LNCaP clone FGC (cell line): ENCODE measurements around the gene HOXA3.
A peak's percentile ranks its signal among the peaks of the same experiment; 100 is the strongest.

Experiments
- DNase-seq: peaks from one replicate; pipeline ENCODE4 v3.0.0-alpha.2; 2011; ENCODE audit warnings: low read depth
- H3K4me3 ChIP-seq: 2 replicates; pipeline ENCODE4 v1.5.1; 2011; ENCODE audit warnings: mild to moderate bottlenecking, low read depth, low read length, control low read depth
- CTCF ChIP-seq: IDR thresholded peaks from 2 replicates; pipeline ENCODE4 v1.5.1; 2012; ENCODE audit warnings: mild to moderate bottlenecking; ENCODE audit not compliant: control insufficient read depth, insufficient read depth; ENCODE audit errors: extremely low read depth

The HOXA3 gene

DNA sequence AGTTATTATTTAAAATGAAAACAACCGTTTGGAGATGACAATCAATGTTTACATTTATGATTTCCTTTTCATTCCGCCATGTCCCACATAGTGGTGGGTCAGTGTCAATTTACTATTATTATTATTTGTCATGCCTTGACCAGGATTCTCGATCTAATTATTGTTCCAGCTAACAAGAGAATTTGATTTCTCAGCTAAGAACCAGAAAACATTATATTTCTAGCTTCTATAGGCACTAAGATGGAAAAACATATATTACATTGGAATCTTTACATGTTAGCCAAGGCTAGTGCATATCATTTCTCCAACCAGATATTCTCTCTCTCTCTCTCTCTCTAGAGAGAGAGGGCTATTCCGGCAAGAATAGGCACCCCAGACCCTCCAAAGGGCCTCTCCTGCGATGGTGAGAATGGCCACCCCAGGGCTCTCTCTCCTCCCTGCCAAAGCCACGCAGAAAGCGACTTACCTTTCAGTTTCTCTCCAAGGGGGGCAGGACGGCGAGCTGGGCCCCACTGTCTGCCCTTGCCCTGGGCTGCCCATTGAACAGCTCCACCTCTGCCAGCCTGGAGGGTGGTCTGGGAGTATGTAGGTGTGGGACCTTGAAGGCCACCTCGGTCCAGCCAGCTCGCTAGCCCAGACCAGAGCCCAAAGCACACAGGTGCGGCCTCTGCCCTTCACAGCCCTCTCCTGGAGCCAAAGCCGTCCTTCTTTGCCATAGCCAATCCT is 2.4 kb downstream of the HOXA3 start:
- no peak for TF ChIP-seq CTCF
- DNase-seq: no peak
- H3K4me3 ChIP-seq: peak overlapping the region; percentile 46

GRCh38 chr7:27148756-27149641 is 3.4 kb downstream of the HOXA3 start:
- TF ChIP-seq CTCF: no peak
- no peak overlapping the region for H3K4me3 ChIP-seq
- DNase-seq: no peak

- no peak for TF ChIP-seq CTCF
- no peak for DNase-seq
- no peak overlapping the region for H3K4me3 ChIP-seq
Measured at GRCh38 chr7:27148031-27148755, 4.2 kb downstream of the HOXA3 start.

DNA sequence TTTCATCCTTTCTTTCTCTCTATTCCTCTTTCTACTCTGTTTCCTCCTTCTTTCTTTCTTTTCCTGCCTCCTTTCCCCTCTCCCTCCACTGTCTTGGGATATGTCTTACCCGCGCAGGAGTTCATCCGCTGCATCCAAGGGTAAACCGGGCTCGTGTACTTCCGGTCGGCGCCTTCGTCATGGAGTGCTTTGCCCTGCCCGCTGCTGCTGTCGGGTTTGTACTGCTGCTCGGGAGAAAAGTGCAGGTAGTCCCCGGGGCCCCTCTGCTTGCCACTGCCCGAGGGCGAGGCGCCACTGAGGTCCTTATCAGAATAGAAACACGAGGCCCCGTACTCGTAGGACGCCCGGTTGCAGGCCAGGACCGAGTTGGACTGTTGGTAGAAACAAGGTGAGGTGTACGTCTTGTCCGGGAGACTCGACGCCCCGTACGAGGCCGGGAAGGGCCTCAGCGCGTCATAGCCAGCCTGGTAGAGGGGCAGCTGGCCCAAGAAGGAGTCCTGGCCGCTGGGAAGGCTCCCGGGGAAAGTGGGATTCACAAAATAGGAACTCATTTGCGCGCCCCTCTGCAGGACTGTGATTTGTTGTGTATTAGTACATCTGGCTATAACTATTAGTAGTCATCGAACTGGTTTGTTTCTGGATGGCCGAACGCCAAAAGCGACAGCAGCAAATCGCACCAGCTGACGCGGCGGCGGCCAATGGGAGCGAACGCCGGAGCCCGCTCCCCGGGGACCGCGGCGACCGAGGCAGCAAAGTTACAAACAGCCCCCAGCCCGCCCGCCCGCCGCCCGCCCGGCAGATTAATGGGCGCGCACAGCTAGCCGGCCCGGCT is 5.0 kb downstream of the HOXA3 start, which contains the start of gene HOXA6:
TSS of gene HOXA6 (minus strand) at position 576 of the 832 bp plus-strand sequence. CDS start at position 551, 25 bp downstream.
- no peak for TF ChIP-seq CTCF
- no peak for DNase-seq
- no peak within 1 kb of the TSS for H3K4me3 ChIP-seq

GRCh38 chr7:27146491-27147198 is 5.7 kb downstream of the HOXA3 start:
- TF ChIP-seq CTCF: no peak
- DNase-seq: no peak
- no peak overlapping the region for H3K4me3 ChIP-seq

- no peak for TF ChIP-seq CTCF
- no peak for DNase-seq
- H3K4me3 ChIP-seq: no peak overlapping the region
Measured at GRCh38 chr7:27145914-27146412, 6.4 kb downstream of the HOXA3 start.
